Right lobe of liver (tissue), 6 donors: ENCODE data around the gene EHBP1L1. TPM values are rescaled to one million over a fixed set of nuclear protein-coding genes. Genes with fewer than 3 reads are reported as not detected.
A peak's percentile ranks its signal among the peaks of the same experiment; 100 is the strongest.

ENCODE experiments used
- ATAC-seq, 4 donors: fragments of 200-7000 bp; cut with Tn5 transposase; one replicate each; pipeline ENCODE4 v1.9.1; 2020; ENCODE audit warnings: mild to moderate bottlenecking in 4 of 4, moderate library complexity in 4 of 4
- DNase-seq, 3 donors: peaks; one replicate each; pipeline ENCODE4 v3.0.0-alpha.2; 2020
- H3K27ac ChIP-seq, 3 donors: fragments of 200-600 bp; one replicate each; pipeline ENCODE4 v1.8.0; 2022
- H3K27me3 ChIP-seq, 2 donors: fragments of 200-600 bp; one replicate each; pipeline ENCODE4 v1.8.0; 2022
- H3K36me3 ChIP-seq, 4 donors: fragments of 200-600 bp; sonication (generic) in 1 of 4; one replicate each; pipeline versions ENCODE4 v1.5.1 to v1.8.0; 2017 to 2022; ENCODE audit warnings: control low read depth in 1 of 4
- H3K4me1 ChIP-seq, 4 donors: fragments of 200-600 bp; sonication (generic) in 1 of 4; one replicate each; pipeline versions ENCODE4 v1.5.1 to v1.8.0; 2017 to 2022; ENCODE audit warnings: control low read depth in 1 of 4
- H3K4me3 ChIP-seq, 3 donors: fragments of 200-600 bp; one replicate each; pipeline ENCODE4 v1.8.0; 2022
- H3K9me3 ChIP-seq, 4 donors: fragments of 200-600 bp; sonication (generic) in 1 of 4; one replicate each; pipeline versions ENCODE4 v1.5.1 to v1.8.0; 2017 to 2022; ENCODE audit warnings: control low read depth in 1 of 4
- POLR2A ChIP-seq: fragments of 450-650 bp; IDR thresholded peaks from one replicate; pipeline ENCODE4 v1.6.1; 2017; ENCODE audit warnings: antibody characterized with exemption, mild to moderate bottlenecking
- WGBS: methylation state at CpG from one replicate; pipeline ENCODE4 v1.1.6; 2018; ENCODE audit warnings: low coverage, low lambda C conversion rate; ENCODE audit not compliant: insufficient coverage; ENCODE audit errors: missing lambda C conversion rate; 5-methylcytosine and 5-hydroxymethylcytosine counted together
- intact Hi-C, 2 donors: fragments of 100-400 bp; cut with DNase I; formaldehyde crosslinking; loops; one replicate each; pipeline versions ENCODE4 v1.11.2 to v1.14.1; 2022
- total RNA-seq, 6 experiments: library from RNA; depleted of rRNA in 2 of 6; stranded (reverse); fragments of >200 nt in 2 of 6; fragmentation: NEBNext Ultra II Directional in 3 of 6; extraction: Animal tissue kit (Norgen Biotek cat#: 25700) in 3 of 6; gene quantifications; one replicate each; pipeline versions ENCODE4 v1.1.0 to v1.2.4, GENCODE V29; 2016 to 2023
- TF ChIP-seq, protein P1 (sequence below), 4 donors: fragments of 200-600 bp in 3 of 4; fragments of 450-650 bp in 1 of 4; IDR thresholded peaks; one replicate each; pipeline versions ENCODE4 v1.5.1 to v1.8.0; 2016 to 2022; ENCODE audit warnings: antibody characterized with exemption in 4 of 4, mild to moderate bottlenecking in 2 of 4
- donor health status: DM: no; HTN: yes; CAD: no.
- donor health status: DM: no; HTN: no; CAD: no.
- donor health status: DM: no; HTN: no; CAD: no.
- donor health status: DM: no; HTN: yes; CAD: no.
- donor health status: DM: no; HTN: yes; CAD: no.

Gene EHBP1L1
- total RNA-seq, 6 experiments from 2014 or later = 10.0 to 29.9 (median 13.7) TPM

DNA sequence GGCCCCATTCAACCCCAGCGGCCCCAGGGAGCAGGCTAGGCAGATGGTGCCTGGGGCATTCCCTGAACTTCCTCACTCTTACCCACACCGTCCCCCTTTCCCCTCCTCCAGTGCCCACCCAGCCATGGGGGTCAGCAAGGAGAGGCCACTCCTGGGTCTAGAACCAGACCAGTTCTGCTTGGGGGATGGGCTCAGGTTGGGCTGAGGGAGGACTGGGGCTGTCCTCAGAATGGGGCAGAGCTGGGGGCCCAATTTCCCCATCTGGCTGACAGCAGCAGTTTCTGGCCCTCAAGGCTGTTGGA, 38.6 kb upstream of the EHBP1L1 start:
- Histone ChIP-seq H3K36me3 (peaks cover 0 to 30% (median 8%) of the 10 kb centered on the region in 4 donors), H3K9me3 (no peaks in the 10 kb centered on the region), H3K27me3 (no peaks in the 10 kb centered on the region), H3K4me1 (peaks cover 0 to 16% (median 8%) of the 10 kb centered on the region in 4 donors), H3K4me3 (no peak overlapping the region), H3K27ac (no peak overlapping the region)
- DNase-seq (no peak), ATAC-seq (no peak)
- 83% methylated on average over 2 of the region's 2 CpGs for WGBS
- intact Hi-C loops = loop anchor here in 1 of 2 donors (5.0 kb wide), 1 partner anchor 35 kb away; the partner anchor contains the start of genes FAM89B and ZNRD2
- TF ChIP-seq, protein P1, sequence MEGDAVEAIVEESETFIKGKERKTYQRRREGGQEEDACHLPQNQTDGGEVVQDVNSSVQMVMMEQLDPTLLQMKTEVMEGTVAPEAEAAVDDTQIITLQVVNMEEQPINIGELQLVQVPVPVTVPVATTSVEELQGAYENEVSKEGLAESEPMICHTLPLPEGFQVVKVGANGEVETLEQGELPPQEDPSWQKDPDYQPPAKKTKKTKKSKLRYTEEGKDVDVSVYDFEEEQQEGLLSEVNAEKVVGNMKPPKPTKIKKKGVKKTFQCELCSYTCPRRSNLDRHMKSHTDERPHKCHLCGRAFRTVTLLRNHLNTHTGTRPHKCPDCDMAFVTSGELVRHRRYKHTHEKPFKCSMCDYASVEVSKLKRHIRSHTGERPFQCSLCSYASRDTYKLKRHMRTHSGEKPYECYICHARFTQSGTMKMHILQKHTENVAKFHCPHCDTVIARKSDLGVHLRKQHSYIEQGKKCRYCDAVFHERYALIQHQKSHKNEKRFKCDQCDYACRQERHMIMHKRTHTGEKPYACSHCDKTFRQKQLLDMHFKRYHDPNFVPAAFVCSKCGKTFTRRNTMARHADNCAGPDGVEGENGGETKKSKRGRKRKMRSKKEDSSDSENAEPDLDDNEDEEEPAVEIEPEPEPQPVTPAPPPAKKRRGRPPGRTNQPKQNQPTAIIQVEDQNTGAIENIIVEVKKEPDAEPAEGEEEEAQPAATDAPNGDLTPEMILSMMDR (IDR thresholded peaks at IDR 0.05) = no peak
- no peak for TF ChIP-seq POLR2A

- intact Hi-C loops = loop anchor here in 1 of 2 donors (5.0 kb wide), 1 partner anchor 35 kb away; the partner anchor contains the start of genes FAM89B and ZNRD2
- H3K27ac ChIP-seq = no peak overlapping the region
- H3K27me3 ChIP-seq = no peaks in the 10 kb centered on the region
- no peak for ATAC-seq
- TF ChIP-seq, protein P1 (IDR thresholded peaks at IDR 0.05) = no peak
- TF ChIP-seq POLR2A = no peak
- DNase-seq = peak in 1 of 3 donors; percentile 52
- 83% methylated on average over 6 of the region's 18 CpGs for WGBS
- H3K36me3 ChIP-seq = peaks cover 0 to 27% (median 7%) of the 10 kb centered on the region in 4 donors
- H3K4me3 ChIP-seq = no peak overlapping the region
- H3K9me3 ChIP-seq = no peaks in the 10 kb centered on the region
- peaks cover 0 to 16% (median 8%) of the 10 kb centered on the region in 4 donors for H3K4me1 ChIP-seq
Observed at GRCh38 chr11:65537620-65538231, 38.1 kb upstream of the EHBP1L1 start.

DNA sequence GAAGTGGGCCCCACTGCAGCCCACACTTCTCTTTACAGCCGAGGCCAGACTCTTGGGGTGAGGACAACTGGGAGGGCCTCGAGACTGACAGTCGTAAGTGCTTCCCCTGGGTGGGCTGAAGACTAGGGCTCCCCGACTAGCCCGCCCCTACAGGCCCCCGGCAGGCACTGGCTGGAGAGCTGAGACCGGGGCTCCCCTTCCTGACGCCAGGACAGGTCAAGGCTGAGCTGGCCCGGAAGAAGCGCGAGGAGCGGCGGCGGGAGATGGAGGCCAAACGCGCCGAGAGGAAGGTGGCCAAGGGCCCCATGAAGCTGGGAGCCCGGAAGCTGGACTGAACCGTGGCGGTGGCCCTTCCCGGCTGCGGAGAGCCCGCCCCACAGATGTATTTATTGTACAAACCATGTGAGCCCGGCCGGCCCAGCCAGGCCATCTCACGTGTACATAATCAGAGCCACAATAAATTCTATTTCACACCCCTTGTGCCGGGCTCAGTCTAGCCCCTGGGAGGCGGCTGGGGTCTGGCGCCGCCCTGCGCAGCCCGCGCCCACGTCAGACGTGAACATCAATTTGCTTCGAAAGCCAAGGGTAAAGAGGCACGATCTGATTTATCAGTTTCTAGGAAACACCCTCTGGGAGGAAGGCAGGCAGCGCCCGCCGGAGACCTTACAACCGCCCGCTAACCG, 37.5 kb upstream of the EHBP1L1 start:
- DNase-seq (peak in 2 of 3 donors; percentile 54 to 56), ATAC-seq (peak in 1 of 4 donors; percentile 0)
- intact Hi-C loops = loop anchor here in 1 of 2 donors (5.0 kb wide), 1 partner anchor 34 kb away; the partner anchor contains the start of genes FAM89B and ZNRD2
- Histone ChIP-seq H3K4me1 (peaks cover 0 to 16% (median 8%) of the 10 kb centered on the region in 4 donors), H3K36me3 (peaks cover 0 to 20% (median 6%) of the 10 kb centered on the region in 4 donors), H3K27ac (no peak overlapping the region), H3K9me3 (no peaks in the 10 kb centered on the region), H3K27me3 (no peaks in the 10 kb centered on the region), H3K4me3 (no peak overlapping the region)
- no peak for TF ChIP-seq POLR2A
- TF ChIP-seq, protein P1 (IDR thresholded peaks at IDR 0.05) = peak in 1 of 4 donors; percentile 3
- 93% methylated on average over 19 of the region's 43 CpGs for WGBS

DNA sequence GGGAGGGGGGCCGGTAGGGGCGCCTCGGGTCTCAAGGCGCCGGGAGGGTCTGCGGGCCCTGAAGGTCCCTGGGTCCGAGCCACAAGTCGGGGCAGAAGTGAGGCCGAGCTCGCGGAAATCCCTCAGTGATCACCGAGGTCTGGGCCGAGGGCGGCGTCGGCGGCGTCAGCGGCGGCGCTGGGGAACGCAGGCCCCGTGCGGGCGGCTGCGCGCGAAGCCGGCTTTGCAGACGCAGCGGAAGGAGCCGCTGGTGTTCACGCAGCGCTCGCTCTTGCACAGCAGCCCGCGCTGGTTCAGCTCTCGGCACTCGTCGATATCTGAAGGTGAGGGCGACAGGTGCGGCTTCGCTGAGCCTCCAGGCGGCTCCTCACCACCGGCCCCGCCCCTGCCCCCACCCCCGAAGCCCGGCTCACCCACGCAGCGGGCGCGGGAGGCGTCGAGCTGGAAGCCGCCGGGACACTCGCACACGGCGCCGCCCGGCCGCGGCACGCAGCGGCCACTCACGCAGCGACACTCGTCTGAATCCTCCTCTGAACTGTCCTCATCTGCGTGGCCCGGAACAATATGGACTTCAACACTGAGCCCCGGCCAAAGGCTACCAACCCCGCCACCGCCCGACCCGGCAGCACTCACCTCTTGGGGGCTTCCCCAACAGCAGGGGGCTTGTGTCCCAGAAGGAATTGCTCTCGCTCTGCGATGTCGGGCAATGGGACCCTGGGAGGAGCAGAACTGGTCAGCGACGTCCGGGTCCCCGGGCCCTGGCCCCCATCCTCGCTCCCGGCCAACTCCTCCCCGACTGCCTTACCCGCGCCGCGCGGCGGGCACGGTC, 36.7 kb upstream of the EHBP1L1 start:
- WGBS = 80% methylated on average over 6 of the region's 92 CpGs

More for the DNA sequence above, 36.7 kb upstream of the EHBP1L1 start:
- Histone ChIP-seq H3K4me3 (peak overlapping the region in 2 of 3 donors; percentile 59 to 60), H3K27ac (peak overlapping the region in 1 of 3 donors; percentile 79), H3K36me3 (peaks cover 0 to 16% (median 6%) of the 10 kb centered on the region in 4 donors), H3K9me3 (no peaks in the 10 kb centered on the region), H3K4me1 (peaks cover 0 to 16% (median 8%) of the 10 kb centered on the region in 4 donors), H3K27me3 (no peaks in the 10 kb centered on the region)
- intact Hi-C loops = loop anchor here in 1 of 2 donors (5.0 kb wide), 1 partner anchor 33 kb away; the partner anchor contains the start of genes FAM89B and ZNRD2
- ATAC-seq (no peak), DNase-seq (no peak)
- TF ChIP-seq POLR2A = no peak
